Adrenal gland (tissue), 5 donors: ENCODE results near the gene RUFY1.

Experiments
- POLR2A ChIP-seq, 2 donors: fragments of 450-650 bp; IDR thresholded peaks; one replicate each; pipeline ENCODE4 v1.6.1; 2017; ENCODE audit warnings: antibody characterized with exemption in 2 of 2, mild to moderate bottlenecking in 2 of 2, moderate library complexity in 1 of 2
- TF ChIP-seq, protein P1 (sequence below), 6 experiments: fragments of 450-650 bp in 4 of 6; fragments of 200-600 bp in 2 of 6; sonication (generic) in 1 of 6; IDR thresholded peaks; 1 replicate in 5 of 6; 2 replicates in 1 of 6; pipeline versions ENCODE4 v1.5.1 to v1.8.0; 2016 to 2021; ENCODE audit warnings: antibody characterized with exemption in 6 of 6, mild to moderate bottlenecking in 2 of 6, moderate library complexity in 1 of 6
- donor health status: DM: no; HTN: no; CAD: no.

DNA sequence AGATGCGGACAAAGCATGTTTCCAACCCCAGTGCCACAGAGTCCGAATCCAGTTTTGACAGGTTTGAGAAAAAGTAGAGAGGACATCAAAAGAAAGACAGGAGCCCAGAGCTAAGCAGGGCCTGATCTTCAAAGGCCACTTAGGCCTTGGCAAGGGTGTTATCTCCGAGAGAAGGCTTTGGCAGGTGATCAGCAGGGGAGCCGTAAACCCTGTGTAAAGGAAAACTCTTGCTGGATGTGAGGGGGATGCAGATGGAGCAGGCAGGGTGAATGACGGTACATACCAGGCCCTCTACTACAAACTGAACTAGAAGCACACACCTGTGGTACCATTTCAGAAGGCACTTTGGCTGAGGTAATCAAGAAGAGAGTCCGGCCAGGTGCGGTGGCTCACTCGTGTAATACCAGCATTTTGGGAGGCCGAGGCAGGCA, 74.5 kb downstream of the RUFY1 start:
- TF ChIP-seq, protein P1, sequence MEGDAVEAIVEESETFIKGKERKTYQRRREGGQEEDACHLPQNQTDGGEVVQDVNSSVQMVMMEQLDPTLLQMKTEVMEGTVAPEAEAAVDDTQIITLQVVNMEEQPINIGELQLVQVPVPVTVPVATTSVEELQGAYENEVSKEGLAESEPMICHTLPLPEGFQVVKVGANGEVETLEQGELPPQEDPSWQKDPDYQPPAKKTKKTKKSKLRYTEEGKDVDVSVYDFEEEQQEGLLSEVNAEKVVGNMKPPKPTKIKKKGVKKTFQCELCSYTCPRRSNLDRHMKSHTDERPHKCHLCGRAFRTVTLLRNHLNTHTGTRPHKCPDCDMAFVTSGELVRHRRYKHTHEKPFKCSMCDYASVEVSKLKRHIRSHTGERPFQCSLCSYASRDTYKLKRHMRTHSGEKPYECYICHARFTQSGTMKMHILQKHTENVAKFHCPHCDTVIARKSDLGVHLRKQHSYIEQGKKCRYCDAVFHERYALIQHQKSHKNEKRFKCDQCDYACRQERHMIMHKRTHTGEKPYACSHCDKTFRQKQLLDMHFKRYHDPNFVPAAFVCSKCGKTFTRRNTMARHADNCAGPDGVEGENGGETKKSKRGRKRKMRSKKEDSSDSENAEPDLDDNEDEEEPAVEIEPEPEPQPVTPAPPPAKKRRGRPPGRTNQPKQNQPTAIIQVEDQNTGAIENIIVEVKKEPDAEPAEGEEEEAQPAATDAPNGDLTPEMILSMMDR (IDR thresholded peaks at IDR 0.05): no peak
- TF ChIP-seq POLR2A (IDR thresholded peaks at IDR 0.05): no peak
